Stimulated activated CD8-positive, alpha-beta memory T cell treated with anti-CD3 and anti-CD28 coated beads, Interleukin-7, amount 100 ng/mL, for 48 hours (primary cell): ENCODE measurements around the gene FASN.

ENCODE experiments used
- DNase-seq, 2 donors: peaks; one replicate each; pipeline ENCODE4 v3.0.0-alpha.2; 2020; ENCODE audit warnings: low read depth in 1 of 2; ENCODE audit errors: extremely low read depth in 1 of 2

The FASN gene

GRCh38 chr17:82030470-82031302 is 67.3 kb downstream of the FASN start:
- DNase-seq, result peak; percentile 64 to 66

DNA sequence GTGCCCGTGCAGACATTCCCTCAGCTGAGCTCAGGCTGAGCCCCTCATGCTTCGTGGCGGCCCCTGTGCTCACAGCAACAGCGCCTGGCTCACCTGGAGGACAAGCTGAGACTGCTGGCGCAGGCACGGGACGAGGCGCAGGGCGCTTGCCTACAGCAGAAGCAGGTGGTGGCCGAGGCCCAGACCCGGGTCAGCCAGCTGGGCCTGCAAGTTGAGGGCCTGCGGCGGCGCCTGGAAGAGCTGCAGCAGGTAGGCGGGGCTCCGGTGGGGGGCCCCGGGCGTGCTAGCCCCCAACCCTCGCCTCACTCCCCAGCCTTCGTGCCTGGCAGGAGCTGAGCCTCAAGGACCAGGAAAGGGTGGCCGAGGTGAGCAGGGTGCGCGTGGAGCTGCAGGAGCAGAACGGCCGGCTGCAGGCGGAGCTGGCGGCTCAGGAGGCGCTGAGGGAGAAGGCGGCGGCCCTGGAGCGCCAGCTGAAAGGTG is 68.0 kb downstream of the FASN start:
- DNase-seq, result no peak

DNA sequence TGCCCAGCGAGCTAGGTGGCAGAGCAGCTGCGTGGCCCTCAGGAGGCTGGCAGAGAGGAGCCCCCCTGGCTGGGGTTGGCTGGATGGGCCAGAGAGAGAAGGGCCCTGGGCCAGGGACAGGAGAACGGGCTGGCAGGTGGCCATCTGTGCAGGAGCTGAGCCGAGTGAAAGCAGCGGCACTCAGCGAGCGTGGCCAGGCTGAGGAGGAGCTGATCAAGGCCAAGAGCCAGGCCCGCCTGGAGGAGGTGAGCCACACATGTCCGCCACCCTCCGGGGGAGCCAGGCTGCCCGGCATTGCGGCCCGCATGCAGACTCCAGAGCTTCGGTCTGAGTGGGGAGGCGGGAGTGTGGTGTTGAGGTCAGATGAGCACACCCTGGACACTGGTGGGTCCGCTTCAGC is 68.6 kb downstream of the FASN start:
- DNase-seq, result no peak

DNA sequence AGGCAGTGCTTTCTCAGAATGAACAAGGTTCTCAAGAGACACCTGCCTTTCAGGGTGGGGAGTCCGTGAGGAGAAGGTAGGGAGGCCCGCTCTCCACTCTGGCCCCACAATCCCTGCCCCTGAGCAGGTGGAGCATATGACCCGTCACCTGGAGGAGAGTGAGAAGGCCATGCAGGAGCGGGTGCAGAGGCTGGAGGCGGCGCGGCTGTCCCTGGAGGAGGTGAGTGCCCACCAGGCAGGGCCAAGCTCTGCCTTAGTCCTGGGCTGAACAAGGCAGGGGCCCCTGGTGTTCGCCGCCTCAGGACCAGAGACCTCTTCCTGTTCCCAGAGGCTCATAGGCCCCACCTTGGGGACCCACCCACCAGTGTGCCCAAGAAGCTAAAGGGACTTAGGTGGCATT is 69.1 kb downstream of the FASN start:
- no peak for DNase-seq
